GM12878 (cell line): Measurements from ENCODE around the gene ANKRD6. TPM values are rescaled to one million over a fixed set of nuclear protein-coding genes. Genes with fewer than 3 reads are reported as not detected.

ENCODE experiments used
- ATAC-seq: fragments of 200-7000 bp; cut with Tn5 transposase; 3 replicates; pipeline ENCODE4 v1.9.1; 2020; ENCODE audit warnings: mild to moderate bottlenecking, moderate library complexity
- BruUV-seq: library from RNA; stranded (reverse); fragments of 400-500 nt; replicated peaks from 2 replicates; lab custom pipeline; 2021; lab: Mats Ljungman, UMichigan
- CTCF ChIA-PET: fragments of 300-600 bp; sonication (Branson Sonifier 250); formaldehyde crosslinking; extraction: SDS; loops from one replicate; lab custom pipeline; 2021; ENCODE audit warnings: inconsistent platforms; lab: Yijun Ruan, JAX
- POLR2A ChIA-PET: fragments of 350-600 bp; formaldehyde crosslinking; extraction: SDS; loops from one replicate; lab custom pipeline; 2021; ENCODE audit warnings: inconsistent platforms; lab: Charles Lee
- RAD21 ChIA-PET: fragments of 300-600 bp; sonication (Branson Sonifier 250); formaldehyde crosslinking; loops from one replicate; lab custom pipeline; 2023; ENCODE audit warnings: antibody characterized with exemption; ENCODE audit not compliant: unreplicated experiment; lab: Charles Lee
- SMC1A ChIA-PET: fragments of 300-600 bp; sonication (Branson Sonifier 250); formaldehyde crosslinking; loops from one replicate; lab custom pipeline; 2023; ENCODE audit not compliant: unreplicated experiment, uncharacterized antibody; lab: Charles Lee
- DNase-seq: peaks from one replicate; pipeline ENCODE4 v3.0.0-alpha.2; 2011; ENCODE audit warnings: low read depth, low spot score
- FAIRE-seq: peaks from 3 replicates; lab custom pipeline; 2011; peaks lifted over from hg19 to GRCh38; lab: Jason Lieb, UNC
- H2AFZ ChIP-seq: 2 replicates; pipeline ENCODE4 v1.6.0; 2011; ENCODE audit warnings: low read depth, low read length, control low read depth; ENCODE audit not compliant: control insufficient read depth
- H3K27ac ChIP-seq: 2 replicates; pipeline ENCODE4 v1.5.1; 2011; ENCODE audit warnings: control low read depth; ENCODE audit not compliant: control insufficient read depth, insufficient read depth
- H3K27me3 ChIP-seq, 2 experiments: replicated peaks in 1 of 2; 2 replicates each; pipeline versions ENCODE4 v1.6.0 to v1.6.1; 2011; ENCODE audit warnings: low read length in 1 of 2; ENCODE audit not compliant: control insufficient read depth in 2 of 2, insufficient read depth in 2 of 2
- H3K36me3 ChIP-seq, 2 experiments: 2 replicates each; pipeline ENCODE4 v1.5.1; 2011; ENCODE audit warnings: low read length in 1 of 2; ENCODE audit not compliant: control insufficient read depth in 2 of 2, insufficient read depth in 2 of 2
- H3K4me1 ChIP-seq: 2 replicates; pipeline ENCODE4 v1.6.1; 2011; ENCODE audit warnings: mild to moderate bottlenecking, low read length, moderate library complexity, mixed read lengths; ENCODE audit not compliant: control insufficient read depth, insufficient read depth
- H3K4me2 ChIP-seq: 2 replicates; pipeline ENCODE4 v1.6.0; 2011; ENCODE audit warnings: control low read depth; ENCODE audit not compliant: control insufficient read depth, insufficient read depth
- H3K4me3 ChIP-seq: fragments of 200-600 bp; sonication (generic); 2 replicates; pipeline ENCODE4 v1.5.1; 2016
- H3K79me2 ChIP-seq: 2 replicates; pipeline ENCODE4 v1.6.0; 2011; ENCODE audit warnings: low read length; ENCODE audit not compliant: control insufficient read depth, insufficient read depth
- H3K9ac ChIP-seq: 2 replicates; pipeline ENCODE4 v1.8.0; 2011; ENCODE audit warnings: low read length, control low read depth, mixed read lengths; ENCODE audit not compliant: control insufficient read depth, insufficient read depth
- H3K9me3 ChIP-seq: replicated peaks from 3 replicates; pipeline ENCODE4 v1.5.1; 2011; ENCODE audit warnings: mild to moderate bottlenecking, low read length; ENCODE audit not compliant: control insufficient read depth, insufficient read depth
- H4K20me1 ChIP-seq: 2 replicates; pipeline ENCODE4 v1.6.0; 2011; ENCODE audit not compliant: control insufficient read depth, insufficient read depth
- MEF2B ChIP-seq: fragments of 450-650 bp; IDR thresholded peaks from 2 replicates; pipeline ENCODE4 v1.6.1; 2018; ENCODE audit warnings: mild to moderate bottlenecking, moderate library complexity; ENCODE audit not compliant: partially characterized antibody, poor library complexity, severe bottlenecking
- NBN ChIP-seq: fragments of 450-650 bp; IDR thresholded peaks from 2 replicates; pipeline ENCODE4 v1.6.1; 2016
- RAD21 ChIP-seq: IDR thresholded peaks from 2 replicates; pipeline ENCODE4 v1.6.1; 2011; ENCODE audit warnings: mild to moderate bottlenecking, low read depth, low read length, moderate library complexity; ENCODE audit not compliant: insufficient read depth
- RB1 ChIP-seq: fragments of 450-650 bp; formaldehyde crosslinking; IDR thresholded peaks from 2 replicates; pipeline ENCODE4 v1.6.1; 2017; ENCODE audit warnings: mild to moderate bottlenecking, borderline replicate concordance
- SPI1 ChIP-seq: IDR thresholded peaks from 2 replicates; pipeline ENCODE4 v1.6.1; 2011; ENCODE audit warnings: low read depth, mild to moderate bottlenecking, low read length, moderate library complexity, borderline replicate concordance; ENCODE audit not compliant: insufficient read depth
- TCF7 ChIP-seq: IDR thresholded peaks from 2 replicates; pipeline ENCODE4 v1.6.1; 2014; ENCODE audit warnings: antibody characterized with exemption, borderline replicate concordance
- ZNF207 ChIP-seq: fragments of 450-650 bp; IDR thresholded peaks from 2 replicates; pipeline ENCODE4 v1.6.1; 2014; ENCODE audit warnings: antibody characterized with exemption, mild to moderate bottlenecking, borderline replicate concordance
- WGBS: methylation state at CpG from one replicate; pipeline ENCODE4 v1.1.6; 2016; ENCODE audit warnings: low lambda C conversion rate; ENCODE audit not compliant: insufficient replicate concordance, insufficient coverage; ENCODE audit errors: missing lambda C conversion rate; 5-methylcytosine and 5-hydroxymethylcytosine counted together
- in situ Hi-C: fragments of 300-500 bp; cut with MboI; formaldehyde crosslinking; loops from 9 replicates; pipeline ENCODE4 v1.14.3; 2018; ENCODE audit warnings: mixed read lengths
- intact Hi-C: fragments of 100-400 bp; cut with micrococcal nuclease; formaldehyde crosslinking; loops from one replicate; pipeline ENCODE4 v1.14.2; 2022; ENCODE audit not compliant: unreplicated experiment
- polyA plus RNA-seq, 11 experiments: library from polyadenylated mRNA; depleted of rRNA in 4 of 11; unstranded in 6 of 11; stranded (reverse) in 5 of 11; fragments of >200 nt; fragmentation: Nextera tagmentation in 4 of 11; fragmentation: Illumina TruSeq in 1 of 11; extraction: Ambion mirVana in 4 of 11; extraction: Trizol in 1 of 11; gene quantifications; 1 replicate in 1 of 11; 2 replicates in 10 of 11; pipeline versions ENCODE4 v1.2.1 to v1.2.3, GENCODE V29; 2011 to 2016; ENCODE audit warnings: inconsistent platforms in 2 of 11, missing spikeins in 2 of 11, low read depth in 1 of 11
- total RNA-seq, 4 experiments: library from RNA; depleted of rRNA in 3 of 4; stranded (reverse); fragments of >200 nt in 3 of 4; fragmentation: Illumina TruSeq in 1 of 4; extraction: Trizol in 1 of 4; gene quantifications; 2 replicates each; pipeline versions ENCODE4 v1.2.1 to v1.2.3, GENCODE V29; 2013 to 2021

ANKRD6 gene
- total and polyA plus RNA-seq, 10 of the 15 experiments (the other 5 are each of a cell fraction or from before 2014, with no cell fraction given): 0.03 to 0.90 (median 0.38) TPM

DNA sequence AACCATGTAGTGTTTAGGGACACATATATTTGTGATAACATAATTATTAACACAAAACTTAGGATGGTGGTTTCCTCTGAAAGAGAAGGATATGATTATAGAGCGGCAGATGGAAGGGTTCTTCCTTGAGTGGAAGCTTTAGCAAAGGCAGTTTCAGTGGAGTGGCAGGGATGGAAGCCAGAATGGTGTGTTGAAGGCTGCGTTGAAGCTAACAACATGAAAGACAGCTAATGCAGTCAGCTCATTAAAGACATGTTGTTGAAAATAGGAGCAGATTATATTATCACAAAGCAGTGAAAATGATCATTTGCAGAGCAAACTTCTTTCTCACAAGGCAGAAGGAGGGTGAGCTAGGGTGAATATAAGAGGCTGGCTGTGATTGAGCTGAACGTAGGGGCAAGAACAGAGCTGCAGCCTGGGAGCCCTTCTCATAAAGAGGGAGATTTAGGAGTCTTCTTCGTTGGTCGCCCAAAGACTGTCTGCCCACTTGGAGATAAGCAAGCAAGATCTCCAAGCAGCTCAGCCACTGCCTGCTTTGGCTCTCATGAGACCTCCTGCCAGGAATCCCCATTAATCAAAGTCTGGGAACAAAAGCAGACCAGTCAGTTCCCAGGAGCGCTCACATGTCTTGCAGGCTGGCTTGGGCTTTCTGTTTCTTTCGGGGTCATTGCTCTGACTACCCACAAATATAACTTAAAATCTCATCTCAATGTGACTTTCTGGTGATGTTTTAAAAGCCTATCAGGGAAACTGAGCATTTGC lies 2.6 kb upstream of the ANKRD6 start:
- H3K4me1 ChIP-seq: peaks cover 8% of the 10 kb centered on the region
- WGBS: 79% methylated on average over 7 of the region's 7 CpGs
- H3K9ac ChIP-seq: no peak overlapping the region
- ChIA-PET CTCF (interaction anchor here (0.6 to 4.4 kb wide), 9 partner anchors 10 to 448 kb away, joined by 3 to 64 read pairs (median 7); no protein-coding TSS in a partner anchor), RAD21 (interaction anchor here (1.6 to 3.3 kb wide), 2 partner anchors 58 to 62 kb away, joined by 4 to 16 read pairs; no protein-coding TSS in a partner anchor), POLR2A (no interaction called here), SMC1A (interaction anchor here (0.7 to 3.5 kb wide), 7 partner anchors 8 to 544 kb away, joined by 3 to 27 read pairs (median 6); no protein-coding TSS in a partner anchor)
- BruUV-seq: no TSS peak
- TF ChIP-seq NBN (no peak), TCF7 (no peak), RB1 (no peak), SPI1 (no peak), RAD21 (no peak), ZNF207 (no peak), MEF2B (no peak)
- intact Hi-C loops: loop anchor here (5.0 kb wide), 1 partner anchor 167 kb away; no protein-coding TSS in a partner anchor
- H3K4me2 ChIP-seq: no peak overlapping the region
- no peak overlapping the region for H2AFZ ChIP-seq
- no peaks in the 10 kb centered on the region for H3K36me3 ChIP-seq
- no peaks in the 10 kb centered on the region for H4K20me1 ChIP-seq
- H3K4me3 ChIP-seq: no peak overlapping the region
- H3K27me3 ChIP-seq: peaks cover 0 to 4% of the 10 kb centered on the region in 2 experiments; a peak in 3 of 4 replicates
- DNase-seq (no peak), ATAC-seq (no peak), FAIRE-seq (no peak)
- H3K79me2 ChIP-seq: no peaks in the 10 kb centered on the region
- in situ Hi-C loops: loop anchor here (5.0 kb wide), 1 partner anchor 182 kb away; no protein-coding TSS in a partner anchor
- H3K9me3 ChIP-seq: no peaks in the 10 kb centered on the region
- H3K27ac ChIP-seq: no peak overlapping the region
